AG04449 (cell line): ENCODE data around the gene KLHL17.

Experiments used
- CTCF ChIA-PET: fragments of 350-600 bp; formaldehyde crosslinking; extraction: SDS; loops from one replicate; lab custom pipeline; 2021; ENCODE audit warnings: antibody characterized with exemption; lab: Yijun Ruan, JAX
- POLR2A ChIA-PET: fragments of 400-600, 350-600 bp; formaldehyde crosslinking; extraction: SDS; loops from one replicate; lab custom pipeline; 2020; ENCODE audit warnings: antibody characterized with exemption, inconsistent platforms; lab: Yijun Ruan, JAX
- DNase-seq: peaks from one replicate; pipeline ENCODE4 v3.0.0-alpha.2; 2010; ENCODE audit warnings: low read depth, low spot score
- H3K4me3 ChIP-seq: 2 replicates; pipeline ENCODE4 v1.5.1; 2011; ENCODE audit warnings: low read depth, mild to moderate bottlenecking, control low read depth, low read length
- TF ChIP-seq, protein P1 (sequence below): IDR thresholded peaks from one replicate; pipeline ENCODE4 v1.5.1; 2011; ENCODE audit warnings: mild to moderate bottlenecking, moderate library complexity, low read length, control low read depth, inconsistent platforms; ENCODE audit not compliant: insufficient read depth; ENCODE audit errors: missing control alignments

Gene KLHL17

DNA sequence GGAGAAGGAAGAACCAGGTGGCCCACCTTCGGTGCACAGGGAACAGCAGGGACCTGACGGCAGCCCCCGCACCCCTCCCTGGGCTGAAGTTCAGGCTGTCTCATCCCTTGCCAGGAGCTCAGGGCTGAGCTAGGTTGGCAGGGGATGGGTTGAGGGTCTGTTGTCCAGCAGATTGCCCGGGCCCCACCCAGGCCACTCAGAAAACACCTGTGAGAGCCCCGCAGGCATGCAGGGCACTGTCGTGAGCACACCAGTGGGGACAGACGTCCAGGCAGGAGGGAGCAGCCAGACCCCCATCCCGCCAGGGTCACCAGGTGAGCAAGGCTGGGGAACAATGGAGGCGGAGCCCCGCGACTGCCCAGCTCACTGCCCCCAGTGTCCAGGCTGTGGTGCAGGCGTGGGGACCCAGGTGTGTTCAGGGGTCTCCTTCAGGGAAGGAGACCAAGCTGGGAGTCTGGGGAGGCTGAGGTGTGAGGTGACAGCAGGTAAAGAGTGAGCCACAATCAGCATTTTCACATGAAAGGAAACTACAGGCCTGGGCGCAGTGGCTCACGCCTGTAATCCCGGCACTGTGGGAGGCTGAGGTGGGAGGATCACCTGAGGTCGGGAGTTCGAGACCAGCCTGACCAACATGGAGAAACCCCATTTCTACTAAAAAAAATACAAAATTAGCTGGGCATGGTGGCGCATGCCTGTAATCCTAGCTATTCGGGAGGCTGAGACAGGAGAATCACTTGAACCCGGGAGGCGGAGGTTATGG is 46.1 kb upstream of the KLHL17 start:
- CTCF ChIA-PET, result interaction anchor here (0.8 to 2.4 kb wide), 3 partner anchors 9 to 17 kb away, joined by 3 to 19 read pairs (median 4); no protein-coding TSS in a partner anchor
- H3K4me3 ChIP-seq, result no peak overlapping the region
- DNase-seq, result no peak
- TF ChIP-seq, protein P1, sequence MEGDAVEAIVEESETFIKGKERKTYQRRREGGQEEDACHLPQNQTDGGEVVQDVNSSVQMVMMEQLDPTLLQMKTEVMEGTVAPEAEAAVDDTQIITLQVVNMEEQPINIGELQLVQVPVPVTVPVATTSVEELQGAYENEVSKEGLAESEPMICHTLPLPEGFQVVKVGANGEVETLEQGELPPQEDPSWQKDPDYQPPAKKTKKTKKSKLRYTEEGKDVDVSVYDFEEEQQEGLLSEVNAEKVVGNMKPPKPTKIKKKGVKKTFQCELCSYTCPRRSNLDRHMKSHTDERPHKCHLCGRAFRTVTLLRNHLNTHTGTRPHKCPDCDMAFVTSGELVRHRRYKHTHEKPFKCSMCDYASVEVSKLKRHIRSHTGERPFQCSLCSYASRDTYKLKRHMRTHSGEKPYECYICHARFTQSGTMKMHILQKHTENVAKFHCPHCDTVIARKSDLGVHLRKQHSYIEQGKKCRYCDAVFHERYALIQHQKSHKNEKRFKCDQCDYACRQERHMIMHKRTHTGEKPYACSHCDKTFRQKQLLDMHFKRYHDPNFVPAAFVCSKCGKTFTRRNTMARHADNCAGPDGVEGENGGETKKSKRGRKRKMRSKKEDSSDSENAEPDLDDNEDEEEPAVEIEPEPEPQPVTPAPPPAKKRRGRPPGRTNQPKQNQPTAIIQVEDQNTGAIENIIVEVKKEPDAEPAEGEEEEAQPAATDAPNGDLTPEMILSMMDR, result no peak
- POLR2A ChIA-PET, result no interaction called here

GRCh38 chr1:914891-915280 is 45.5 kb upstream of the KLHL17 start:
- ChIA-PET POLR2A (no interaction called here), CTCF (interaction anchor here (0.8 to 2.4 kb wide), 3 partner anchors 8 to 16 kb away, joined by 3 to 19 read pairs (median 4); no protein-coding TSS in a partner anchor)

GRCh38 chr1:915295-916172 is 44.9 kb upstream of the KLHL17 start:
- ChIA-PET POLR2A (no interaction called here), CTCF (interaction anchor here (0.9 to 2.4 kb wide), 2 partner anchors 10 to 15 kb away, joined by 3 to 19 read pairs; no protein-coding TSS in a partner anchor)
- TF ChIP-seq, protein P1, result no peak
- no peak overlapping the region for H3K4me3 ChIP-seq
- no peak for DNase-seq

More at GRCh38 chr1:914891-915280, 45.5 kb upstream of the KLHL17 start:
- TF ChIP-seq, protein P1, result no peak
- H3K4me3 ChIP-seq, result no peak overlapping the region
- DNase-seq, result no peak

GRCh38 chr1:916173-917075 is 44.0 kb upstream of the KLHL17 start:
- TF ChIP-seq, protein P1, result no peak
- POLR2A ChIA-PET, result no interaction called here
- DNase-seq, result no peak
- CTCF ChIA-PET, result interaction anchor here (0.7 to 2.0 kb wide), 3 partner anchors 11 to 86 kb away, joined by 3 to 10 read pairs (median 3); no protein-coding TSS in a partner anchor
- H3K4me3 ChIP-seq, result no peak overlapping the region

- POLR2A ChIA-PET, result no interaction called here
- CTCF ChIA-PET, result interaction anchor here (0.7 to 2.0 kb wide), 3 partner anchors 11 to 85 kb away, joined by 3 to 10 read pairs (median 3); no protein-coding TSS in a partner anchor
- TF ChIP-seq, protein P1, result no peak
- no peak overlapping the region for H3K4me3 ChIP-seq
- DNase-seq, result no peak
Observed at GRCh38 chr1:917076-917459, 43.3 kb upstream of the KLHL17 start.
